NCI-H1694 (cell line): ENCODE data around the gene EIF1.
A peak's percentile ranks its signal among the peaks of the same experiment; 100 is the strongest.
"Not testable (repeated sequence)": the region's sequence is repeated elsewhere in the genome, so short reads cannot be mapped to it uniquely, and the experiment has no call there.

ENCODE experiments used
- DNase-seq: peaks from one replicate; lab custom pipeline; 2025; lab: John Stamatoyannopoulos, UW

EIF1 gene

DNA sequence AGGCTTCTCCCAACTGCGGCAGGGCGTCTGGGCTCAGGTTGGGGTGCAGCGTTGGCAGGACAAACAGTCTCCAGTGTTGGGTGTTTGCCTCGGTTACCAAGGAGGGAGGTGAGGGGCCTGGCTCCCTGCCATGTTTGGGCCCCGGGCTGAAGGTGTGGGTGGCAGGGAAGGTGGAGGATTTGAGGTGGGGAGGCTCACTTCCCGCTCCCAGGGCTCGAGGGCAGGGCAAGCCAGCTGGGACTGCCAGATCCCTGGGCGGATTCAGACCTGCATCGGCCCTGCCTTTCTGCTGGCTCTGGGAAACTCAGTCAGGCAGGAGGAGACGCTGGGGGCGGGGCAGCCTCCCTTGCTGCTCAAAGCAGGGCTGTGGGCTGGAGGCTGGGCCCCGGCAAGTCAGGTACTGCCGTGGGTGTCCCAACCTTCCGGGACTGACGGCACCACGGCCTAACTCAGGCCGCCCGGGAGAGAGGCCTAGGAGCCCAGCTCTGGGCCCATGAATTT is 33.0 kb upstream of the EIF1 start:
- peak; percentile 84 for DNase-seq

DNA sequence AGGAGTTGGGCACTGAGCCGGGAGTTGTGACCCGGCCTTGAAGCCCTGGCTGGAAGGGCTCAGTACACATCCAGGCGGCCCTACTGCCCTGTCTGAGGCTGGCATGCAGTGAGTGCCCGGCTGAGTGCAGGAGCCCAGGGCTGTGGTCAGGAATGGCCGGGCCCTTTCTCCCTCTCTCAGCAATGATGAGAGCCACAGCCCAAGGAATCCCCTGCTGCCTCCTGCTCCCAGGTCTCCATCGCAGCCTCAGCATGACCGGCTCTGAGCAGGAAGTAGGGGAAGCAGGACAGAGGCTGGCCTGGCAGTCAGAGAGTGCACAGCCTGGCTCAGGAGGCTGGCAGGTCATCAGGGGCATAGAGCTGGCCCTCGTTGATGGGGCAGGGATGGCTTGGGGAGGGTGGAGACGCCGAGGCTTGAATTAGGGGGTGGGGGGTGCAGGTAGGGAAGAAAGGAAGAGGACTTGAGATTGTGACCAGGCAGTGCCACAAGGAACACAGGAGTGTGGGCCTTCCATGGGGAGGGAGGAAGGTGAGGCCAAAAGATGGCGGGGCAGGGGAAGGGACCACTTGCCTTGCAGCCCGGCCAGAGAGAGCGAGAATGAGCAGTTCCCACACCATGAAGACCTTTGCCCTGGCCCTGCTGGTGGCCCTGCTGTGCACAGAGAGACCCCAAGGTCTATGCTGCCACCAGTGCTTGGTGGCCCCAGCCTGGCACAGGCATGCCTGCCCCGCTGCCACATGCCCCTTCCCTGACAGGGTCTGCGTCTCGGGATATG is 32.2 kb upstream of the EIF1 start:
- no peak for DNase-seq

DNA sequence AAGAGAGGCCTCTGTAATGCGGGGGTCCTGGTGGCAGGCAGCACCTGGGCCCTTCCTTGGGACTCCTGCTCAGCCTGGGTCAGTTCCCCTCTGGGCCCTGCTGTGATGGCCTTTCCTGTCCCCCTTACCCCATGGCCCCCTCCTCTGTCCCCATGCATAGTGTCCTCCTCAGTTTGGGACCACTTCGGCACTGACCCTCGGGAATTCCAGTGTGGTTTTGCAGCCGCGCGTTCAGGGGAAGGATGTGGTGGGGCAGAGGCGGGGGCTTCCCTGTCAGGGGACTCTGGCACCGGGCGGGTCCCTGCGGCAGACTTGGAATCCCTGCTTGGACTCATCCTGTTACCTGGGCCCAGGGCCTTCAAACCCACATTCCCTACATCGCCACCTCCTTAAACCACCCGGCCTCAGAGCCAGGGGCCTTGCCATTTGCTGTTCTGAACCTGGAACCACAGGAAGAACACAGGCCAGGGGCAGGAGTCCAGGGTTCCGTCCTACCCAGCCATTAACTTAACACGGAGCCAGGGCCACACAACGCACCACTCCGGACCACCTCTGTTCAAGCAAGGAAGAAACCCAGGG is 31.4 kb upstream of the EIF1 start:
- DNase-seq, result no peak

DNA sequence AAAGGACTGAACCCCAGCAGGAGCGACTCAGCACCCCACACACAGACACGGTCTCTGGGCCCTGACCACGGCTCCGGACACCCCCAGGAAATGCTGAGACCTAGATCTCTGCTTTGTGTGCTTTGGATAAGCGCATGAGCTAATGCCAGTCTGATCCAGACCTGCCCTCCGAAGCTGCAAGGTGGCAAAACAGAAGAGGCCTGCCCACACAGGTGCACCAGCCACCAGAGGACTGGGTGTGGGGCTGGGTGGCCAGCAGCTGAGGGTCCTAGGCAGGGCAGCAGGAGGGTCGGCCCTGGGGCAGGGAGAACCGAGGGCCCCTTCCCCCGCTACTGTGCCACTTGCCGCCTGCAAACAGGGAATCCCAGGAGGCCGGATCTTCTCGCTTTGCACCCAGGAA is 30.7 kb upstream of the EIF1 start:
- DNase-seq, result no peak

DNA sequence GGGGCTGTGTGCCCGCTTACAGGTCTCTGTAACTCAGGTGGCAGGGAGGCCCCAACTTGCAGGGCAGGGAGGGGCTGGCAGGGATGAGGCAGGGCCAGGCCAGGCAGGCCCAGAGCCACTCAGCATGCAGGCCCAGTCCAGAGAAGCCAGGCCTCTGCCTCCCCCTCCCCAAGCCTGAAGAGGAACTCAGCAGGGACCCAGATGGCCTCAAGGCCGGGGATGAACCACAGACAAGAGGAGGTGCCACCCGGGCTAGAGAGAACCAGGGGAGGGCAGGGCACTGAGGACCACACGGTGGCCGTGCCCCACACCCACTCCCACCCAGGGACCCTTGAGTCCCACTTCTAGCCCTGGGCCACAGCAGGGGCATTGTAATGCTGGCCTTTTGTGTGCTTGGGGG is 29.8 kb upstream of the EIF1 start:
- no peak for DNase-seq

DNA sequence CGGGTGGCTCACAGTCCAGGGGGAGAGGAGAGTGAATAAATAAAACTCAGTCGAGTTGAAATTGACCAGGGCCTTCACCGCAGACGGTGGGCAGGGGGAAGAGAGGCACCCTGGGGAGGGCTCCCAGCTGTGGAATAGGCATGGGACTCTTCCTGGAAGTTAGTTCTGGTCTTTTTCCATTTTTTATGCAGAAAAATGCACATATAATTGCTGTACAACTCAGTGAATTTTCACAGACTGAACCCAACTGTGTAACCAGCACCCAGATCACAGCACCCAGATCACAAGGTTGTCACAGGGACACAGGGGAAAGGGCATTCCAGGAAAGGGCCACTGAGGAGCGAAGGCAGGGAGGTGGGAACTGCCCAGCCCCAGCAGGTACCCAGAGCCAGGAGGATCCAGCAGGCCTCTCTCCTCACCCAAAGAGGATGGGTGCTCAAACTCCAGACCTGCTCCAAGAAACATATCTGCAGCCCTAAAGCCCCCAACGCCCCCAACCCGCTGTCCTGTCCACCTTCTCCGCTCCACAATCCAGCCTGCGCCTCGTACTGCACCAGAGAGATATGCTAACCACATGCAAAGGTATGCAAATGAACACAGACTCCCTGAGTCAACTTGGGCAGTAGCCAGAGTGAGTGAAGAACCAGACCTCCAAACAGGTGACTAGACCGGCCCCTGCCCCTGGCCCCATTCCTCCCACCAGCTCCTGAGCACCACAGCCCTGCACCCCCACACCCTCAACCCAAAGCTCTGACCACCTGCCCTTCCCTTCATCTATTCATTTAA is 29.1 kb upstream of the EIF1 start:
- no peak for DNase-seq

DNA sequence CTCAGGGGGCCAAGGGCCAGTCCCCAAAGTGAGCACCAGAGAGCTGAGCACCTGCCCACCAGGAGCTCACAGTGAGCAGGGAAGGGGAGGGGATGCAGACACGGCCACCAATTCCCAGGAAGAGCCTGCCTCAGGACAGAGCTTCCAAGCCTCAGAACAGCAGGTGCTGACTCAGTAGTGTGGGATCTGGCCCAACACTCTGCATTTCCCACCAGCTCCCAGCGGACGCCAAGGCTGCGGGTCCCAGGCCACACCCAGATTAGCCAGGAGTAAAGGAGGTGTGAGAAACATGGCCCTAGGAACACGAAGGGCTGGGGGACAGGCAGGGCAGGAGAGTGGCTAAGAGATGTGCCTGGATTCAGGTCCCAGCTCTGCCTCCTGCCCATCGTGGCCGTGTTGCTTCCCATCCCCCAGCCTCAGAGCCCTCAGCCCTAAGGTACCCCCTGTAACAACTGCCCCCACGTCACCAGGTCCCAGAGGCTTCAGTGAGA is 28.4 kb upstream of the EIF1 start:
- DNase-seq, result no peak

DNA sequence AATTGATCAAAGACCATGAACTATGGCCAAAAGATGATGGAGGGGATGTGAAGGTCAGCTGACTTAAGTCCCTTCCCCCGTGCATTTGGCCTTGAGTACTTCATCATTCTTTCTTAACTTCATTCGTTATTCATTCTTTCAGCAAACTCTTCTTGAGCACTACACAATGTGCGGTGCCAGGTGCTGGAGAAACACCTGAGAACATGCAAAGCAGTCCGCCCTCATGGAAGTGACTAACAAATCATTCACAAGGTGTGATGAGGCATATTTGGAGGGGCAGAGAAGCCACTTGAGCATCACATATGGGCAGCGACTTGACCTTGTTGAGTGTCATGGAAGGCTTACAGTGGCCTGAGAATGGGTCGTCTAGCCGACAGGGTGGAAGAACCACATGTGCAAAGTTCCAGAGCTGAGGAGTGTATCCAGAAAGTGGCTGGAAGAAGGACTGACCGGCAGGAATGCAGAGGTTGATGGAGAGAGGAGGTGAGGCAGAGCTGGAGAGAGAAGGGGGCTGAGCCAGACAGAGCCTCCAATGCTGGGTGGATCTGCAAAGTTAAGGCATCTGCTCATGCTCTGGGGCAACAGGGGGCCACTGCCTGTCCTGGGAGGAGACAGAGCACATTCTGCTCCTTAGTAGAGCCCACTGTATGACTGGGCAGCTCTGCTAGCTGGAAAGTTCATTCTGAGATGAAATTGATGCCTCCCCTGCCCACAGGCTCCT is 25.1 kb upstream of the EIF1 start:
- DNase-seq, result no peak

DNA sequence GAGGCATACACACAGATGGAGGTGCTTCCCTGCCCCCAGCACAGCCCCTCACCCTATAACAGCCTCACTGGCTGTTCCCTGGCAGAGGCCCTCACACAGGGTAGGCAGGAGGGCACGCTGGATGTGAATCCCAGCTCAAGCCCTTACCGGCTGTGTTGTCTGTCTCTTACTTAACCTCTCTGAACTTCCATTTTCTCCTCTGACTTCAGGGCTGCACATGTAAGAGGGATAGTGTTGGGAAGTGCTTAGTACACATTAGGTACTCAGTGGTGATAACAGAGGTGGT is 24.6 kb upstream of the EIF1 start:
- no peak for DNase-seq

DNA sequence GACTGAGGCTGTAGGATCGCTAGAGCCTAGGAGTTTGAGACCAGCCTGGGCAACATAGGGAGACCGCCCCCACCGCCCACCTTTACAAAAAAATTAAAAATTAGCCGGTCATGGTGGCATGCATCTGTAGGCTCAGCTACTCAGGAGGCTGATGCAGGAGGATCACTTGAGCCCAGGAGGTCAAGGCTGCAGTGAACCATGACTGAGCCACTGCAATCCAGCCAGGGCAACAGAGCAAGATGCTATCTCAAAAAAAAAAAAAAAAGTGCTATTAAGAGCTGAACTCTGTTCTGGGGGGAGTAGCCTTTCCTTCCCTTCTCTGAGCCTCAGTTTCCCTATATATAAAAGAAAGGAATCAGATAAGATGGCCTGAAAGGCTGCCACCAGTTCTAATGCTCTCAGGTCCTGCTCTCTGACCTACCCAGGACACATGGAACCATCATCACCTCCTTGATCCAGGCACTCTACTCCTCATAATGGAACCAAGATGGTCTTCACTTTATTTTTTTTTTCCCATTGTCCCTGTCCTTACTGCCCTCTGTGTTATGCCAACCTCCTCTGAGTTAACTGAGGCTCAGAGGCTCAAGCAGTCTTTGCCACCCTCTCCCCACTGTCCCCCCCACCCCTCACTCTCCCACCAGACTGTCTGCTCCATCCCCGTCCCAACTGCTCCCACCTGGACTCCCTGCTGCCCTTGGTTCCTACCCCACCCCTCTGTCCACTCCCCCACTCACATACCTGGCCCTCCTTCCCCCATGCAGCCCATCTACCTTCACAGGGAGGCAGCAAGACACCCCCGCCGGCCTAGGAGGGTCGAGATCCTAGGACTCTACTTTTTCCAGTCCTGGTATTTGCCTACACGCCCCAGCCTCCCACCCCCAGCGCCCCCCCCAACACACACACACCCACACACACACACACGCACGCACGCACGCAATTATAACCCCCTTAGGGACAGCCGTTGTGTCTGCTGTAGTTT is 23.8 kb upstream of the EIF1 start:
- DNase-seq, result no peak

DNA sequence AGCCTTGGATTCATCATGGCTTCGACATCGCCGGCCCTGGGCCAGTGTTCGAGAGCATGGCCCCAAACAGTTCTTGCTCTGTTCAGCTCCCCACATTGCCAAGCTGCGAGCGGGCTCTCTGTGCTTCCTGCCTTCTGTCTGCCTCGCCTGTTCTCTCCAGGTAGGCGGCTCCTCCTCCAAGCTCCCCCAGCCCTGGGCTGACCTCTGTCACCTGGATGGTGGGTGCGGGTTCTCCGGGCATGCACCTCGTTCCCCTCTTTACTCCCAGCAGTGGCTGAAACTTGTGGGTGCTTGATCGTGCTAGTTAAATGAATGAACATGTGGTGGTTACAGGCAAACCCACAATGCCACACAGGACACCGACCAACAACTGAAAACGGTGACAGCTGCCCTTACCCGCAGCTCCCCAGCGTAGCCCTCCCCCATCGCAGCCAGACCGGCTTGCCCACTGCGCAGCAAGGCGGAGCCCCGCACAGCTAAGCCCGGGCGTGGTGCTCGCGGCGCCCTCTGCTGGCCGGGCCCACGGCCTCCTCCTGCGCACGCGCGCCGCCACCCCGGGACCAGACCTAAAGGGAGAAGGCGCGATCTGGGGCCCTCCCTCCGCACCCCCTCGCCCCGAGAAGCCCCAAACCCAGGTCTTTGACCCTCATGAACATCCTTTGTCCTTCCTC is 23.0 kb upstream of the EIF1 start:
- DNase-seq, result peak; percentile 75

DNA sequence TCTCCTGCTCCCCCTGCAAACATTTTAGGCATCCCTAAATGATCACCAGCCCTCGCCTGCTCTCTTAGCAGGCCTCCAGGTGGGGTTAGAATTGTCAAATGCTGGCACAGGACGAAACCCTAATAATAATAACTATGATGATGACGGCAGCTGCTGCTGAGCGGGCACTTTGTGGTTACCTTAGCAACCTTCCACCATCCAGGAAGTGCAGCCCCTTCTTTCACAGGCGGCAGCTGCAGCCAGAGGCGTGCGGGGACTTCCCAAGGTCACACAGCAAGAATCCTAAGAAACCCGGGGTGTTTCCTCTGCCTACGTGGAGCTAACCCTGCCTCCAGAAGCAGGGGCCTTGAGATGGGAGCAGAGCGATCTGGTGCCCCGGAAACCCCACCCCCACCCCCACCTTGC is 22.4 kb upstream of the EIF1 start:
- DNase-seq, result no peak

DNA sequence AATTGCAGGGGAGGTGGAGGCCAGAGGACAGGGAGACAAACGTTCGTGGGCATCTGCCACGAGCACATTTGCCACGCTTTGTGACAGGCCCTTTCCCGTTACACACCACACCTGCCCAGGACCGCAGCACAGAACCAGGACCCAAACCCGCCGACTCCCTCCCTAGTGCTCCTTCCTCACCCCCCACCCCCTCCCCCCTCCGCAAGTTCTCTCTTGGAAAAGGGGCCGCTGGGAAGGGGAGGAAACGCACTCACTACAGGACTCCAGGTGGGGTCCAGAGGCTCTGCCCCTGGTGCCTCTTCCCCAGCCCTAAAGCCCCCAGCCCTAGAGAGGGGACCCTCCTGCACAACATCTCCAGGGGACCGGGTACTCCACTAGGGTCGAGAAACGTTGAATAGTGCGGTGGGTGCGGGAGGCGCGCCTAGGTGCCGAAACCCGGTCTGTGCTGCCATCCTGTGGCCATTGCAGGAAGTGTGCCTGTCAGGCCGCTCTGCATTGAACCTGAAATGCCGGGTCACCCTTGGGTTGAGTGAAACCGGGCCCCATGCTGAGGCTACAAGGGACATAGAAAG is 21.9 kb upstream of the EIF1 start:
- DNase-seq, result peak; percentile 66

DNA sequence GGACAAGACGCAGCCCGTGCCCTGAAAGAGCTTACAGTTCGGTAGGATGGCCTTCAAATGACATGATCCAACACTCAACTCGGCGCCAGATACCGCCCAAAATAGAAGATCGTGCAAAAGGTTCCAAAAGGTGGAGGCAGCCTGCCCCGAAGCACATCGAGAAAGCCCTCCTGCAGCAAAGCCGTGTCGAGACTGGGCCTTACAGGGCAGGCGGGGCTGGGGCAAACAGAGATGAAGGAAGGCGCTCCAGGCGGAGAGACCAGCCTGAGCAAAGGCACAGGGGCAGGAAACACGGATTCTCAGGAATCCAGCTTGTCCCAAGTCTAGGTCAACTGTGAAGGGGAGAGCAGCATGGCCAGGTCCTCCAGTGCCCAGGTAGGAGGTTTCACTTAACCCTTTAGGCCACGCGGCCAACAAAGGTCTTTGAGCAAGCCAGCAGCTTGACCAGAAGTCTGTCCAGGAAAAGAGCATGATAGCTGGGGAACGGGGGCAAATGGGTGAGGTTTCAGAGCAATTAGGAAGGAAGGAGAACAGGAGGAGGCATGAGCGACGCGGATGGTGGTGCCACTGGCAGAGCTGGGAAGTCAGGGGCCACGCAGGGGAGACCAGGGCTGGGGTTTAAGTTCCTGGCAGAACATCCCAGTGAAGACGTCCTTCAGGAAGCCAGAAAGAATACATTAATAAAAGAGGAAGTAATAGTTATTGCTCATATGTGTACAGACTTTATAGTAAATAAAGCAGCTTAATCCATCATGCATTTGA is 21.2 kb upstream of the EIF1 start:
- DNase-seq, result no peak

DNA sequence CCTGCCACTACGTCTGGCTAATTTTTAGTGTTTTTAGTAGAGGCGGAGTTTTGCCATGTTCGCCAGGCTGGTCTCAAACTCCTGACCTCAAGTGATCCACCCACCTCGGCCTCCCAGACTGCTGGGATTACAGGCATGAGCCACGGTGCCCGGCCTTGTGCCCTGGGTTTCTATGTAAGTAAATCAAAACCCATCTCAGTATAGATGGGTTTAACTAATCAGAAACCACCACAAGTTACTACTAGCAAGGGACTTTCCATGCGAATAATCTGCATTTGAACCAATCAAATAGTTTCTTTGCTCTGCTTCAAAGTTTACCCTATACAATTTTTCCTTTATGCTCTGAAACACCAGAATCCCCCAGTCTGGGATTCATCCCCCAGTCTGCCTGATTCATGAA is 16.5 kb upstream of the EIF1 start:
- DNase-seq, result no peak

DNA sequence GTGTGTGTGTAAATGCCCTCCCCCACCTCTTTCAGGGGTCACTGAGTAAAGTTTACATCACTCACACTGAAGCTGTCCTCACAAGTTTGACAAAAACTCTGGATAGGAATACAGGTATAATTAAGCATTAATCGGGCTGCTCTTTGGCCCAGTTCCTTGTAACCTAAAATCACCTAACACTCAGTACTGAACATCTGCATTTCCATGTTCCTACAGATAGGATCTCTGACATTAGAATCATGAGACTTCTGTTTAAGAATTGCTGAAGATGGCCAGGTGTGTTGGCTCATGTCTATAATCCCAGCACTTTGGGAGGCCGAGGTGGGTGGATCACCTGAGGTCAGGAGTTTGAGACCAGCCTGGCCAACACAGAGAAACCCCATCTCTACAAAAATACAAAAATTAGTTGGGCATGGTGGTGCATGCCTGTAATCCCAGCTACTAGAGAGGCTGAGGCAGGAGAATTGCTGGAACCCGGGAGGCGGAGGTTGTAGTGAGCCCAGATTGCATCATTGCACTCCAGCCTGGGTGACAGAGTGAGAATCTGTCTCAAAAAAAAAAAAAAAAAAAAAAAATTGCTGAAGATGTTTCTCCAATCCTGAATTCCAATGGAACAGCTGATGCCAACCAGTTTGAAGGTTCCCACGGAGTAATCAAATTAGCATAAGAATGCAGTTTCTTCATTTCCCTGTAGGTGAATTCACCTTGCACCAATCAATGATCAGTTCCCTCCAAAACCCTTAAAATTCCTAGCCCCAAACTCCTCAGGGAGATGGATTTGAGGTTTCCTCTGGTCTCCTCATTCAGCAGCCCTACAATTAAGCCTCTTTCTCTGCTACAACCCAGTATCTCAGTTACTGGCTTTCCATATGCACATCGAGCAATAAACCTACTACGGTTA is 13.3 kb upstream of the EIF1 start:
- DNase-seq, result not testable (repeated sequence)

DNA sequence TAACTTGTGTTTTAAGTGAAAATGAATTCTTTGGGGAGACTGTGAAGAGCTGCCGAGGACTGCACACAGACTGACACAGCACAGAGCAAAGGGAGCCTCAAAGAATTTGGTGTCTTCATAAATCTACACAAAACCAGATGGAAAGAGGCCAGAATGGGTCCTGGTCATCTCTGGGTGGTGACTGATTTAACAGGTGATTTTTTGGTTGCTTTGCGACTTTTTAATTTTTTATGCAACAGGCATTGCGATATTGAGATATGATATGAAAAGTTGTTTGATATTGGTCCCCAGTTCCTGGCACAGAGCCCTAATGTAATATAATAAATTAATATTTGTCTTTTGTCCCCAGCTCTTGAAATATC is 12.6 kb upstream of the EIF1 start:
- no peak for DNase-seq

DNA sequence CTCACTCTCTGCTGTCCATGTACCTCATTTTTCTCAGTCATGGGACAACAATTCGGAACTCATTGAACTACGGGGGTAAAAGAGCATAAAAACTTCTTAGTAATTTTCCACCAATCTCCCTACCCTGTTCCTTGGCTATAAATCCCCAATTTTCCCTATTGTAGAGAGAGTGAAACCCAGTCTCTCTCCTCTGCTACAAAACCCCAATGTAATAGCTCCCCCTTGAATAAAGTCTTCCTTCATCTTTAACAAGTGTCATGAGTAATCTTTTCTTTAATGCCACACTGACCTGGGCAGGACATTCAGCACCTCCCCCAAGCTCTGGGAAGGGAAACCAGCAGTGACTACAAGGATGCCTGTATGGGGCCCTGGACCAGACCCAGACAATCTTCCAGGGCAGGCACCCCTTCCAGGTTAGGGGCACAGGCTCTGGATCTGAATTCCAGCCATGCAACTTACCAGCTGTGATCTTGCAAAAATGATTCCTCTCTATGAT is 10.2 kb upstream of the EIF1 start:
- DNase-seq, result no peak
